Loucy (cell line): ENCODE measurements around the gene GJB3.

Source experiments
- H2AFZ ChIP-seq: fragments of 200-600 bp; sonication (generic); 2 replicates; pipeline ENCODE4 v1.6.0; 2016; ENCODE audit warnings: antibody characterized with exemption, mild to moderate bottlenecking, low read length, moderate library complexity
- H3F3A ChIP-seq: fragments of 200-600 bp; 2 replicates; pipeline ENCODE4 v1.6.0; 2016; ENCODE audit warnings: antibody characterized with exemption, low read depth, mild to moderate bottlenecking
- H3K27me3 ChIP-seq: fragments of 200-600 bp; sonication (generic); 2 replicates; pipeline ENCODE4 v1.6.1; 2014; ENCODE audit warnings: low read length, mild to moderate bottlenecking; ENCODE audit not compliant: insufficient read depth, poor library complexity, severe bottlenecking
- H3K36me3 ChIP-seq: fragments of 200-600 bp; sonication (generic); 2 replicates; pipeline ENCODE4 v1.6.1; 2016; ENCODE audit warnings: low read length; ENCODE audit not compliant: insufficient read depth
- H3K4me1 ChIP-seq: fragments of 200-600 bp; sonication (generic); 2 replicates; pipeline ENCODE4 v1.5.1; 2014; ENCODE audit warnings: low read length, mild to moderate bottlenecking; ENCODE audit not compliant: insufficient read depth, poor library complexity, severe bottlenecking
- H3K4me2 ChIP-seq: fragments of 200-600 bp; sonication (generic); 2 replicates; pipeline ENCODE4 v1.6.0; 2014; ENCODE audit warnings: antibody characterized with exemption, low read length, low read depth, mild to moderate bottlenecking; ENCODE audit not compliant: poor library complexity, severe bottlenecking
- H3K4me3 ChIP-seq: fragments of 200-600 bp; sonication (generic); 2 replicates; pipeline ENCODE4 v1.5.1; 2014; ENCODE audit warnings: low read length, mild to moderate bottlenecking, mixed read lengths; ENCODE audit not compliant: poor library complexity, severe bottlenecking
- H3K79me2 ChIP-seq: fragments of 200-600 bp; sonication (generic); 2 replicates; pipeline ENCODE4 v1.6.1; 2014; ENCODE audit warnings: low read length; ENCODE audit not compliant: insufficient read depth
- H3K9ac ChIP-seq: fragments of 200-600 bp; sonication (generic); 2 replicates; pipeline ENCODE4 v1.6.0; 2014; ENCODE audit warnings: mild to moderate bottlenecking, low read depth, low read length, moderate library complexity; ENCODE audit not compliant: poor library complexity, severe bottlenecking
- H3K9me2 ChIP-seq: fragments of 200-600 bp; sonication (generic); replicated peaks from 2 replicates; pipeline ENCODE4 v1.6.1; 2016; ENCODE audit warnings: low read depth, low read length, mixed read lengths
- H3K9me3 ChIP-seq: fragments of 200-600 bp; sonication (generic); 2 replicates; pipeline ENCODE4 v1.6.1; 2014; ENCODE audit warnings: mild to moderate bottlenecking, antibody characterized with exemption, low read length, low read depth; ENCODE audit not compliant: insufficient read depth
- H4K20me1 ChIP-seq: fragments of 200-600 bp; sonication (generic); 2 replicates; pipeline ENCODE4 v1.6.0; 2014; ENCODE audit warnings: antibody characterized with exemption, low read length, mild to moderate bottlenecking; ENCODE audit not compliant: insufficient read depth, poor library complexity, severe bottlenecking
- EZH2phosphoT487 ChIP-seq: fragments of 200-600 bp; IDR thresholded peaks from 2 replicates; pipeline ENCODE4 v1.6.1; 2018; ENCODE audit warnings: antibody characterized with exemption, mild to moderate bottlenecking, moderate library complexity, borderline replicate concordance
- TF ChIP-seq, protein P1 (sequence below): fragments of 200-600 bp; sonication (generic); conservative IDR thresholded peaks from 2 replicates; pipeline ENCODE4 v1.5.1; 2014; ENCODE audit warnings: mild to moderate bottlenecking, antibody characterized with exemption, low read length

GJB3 gene

DNA sequence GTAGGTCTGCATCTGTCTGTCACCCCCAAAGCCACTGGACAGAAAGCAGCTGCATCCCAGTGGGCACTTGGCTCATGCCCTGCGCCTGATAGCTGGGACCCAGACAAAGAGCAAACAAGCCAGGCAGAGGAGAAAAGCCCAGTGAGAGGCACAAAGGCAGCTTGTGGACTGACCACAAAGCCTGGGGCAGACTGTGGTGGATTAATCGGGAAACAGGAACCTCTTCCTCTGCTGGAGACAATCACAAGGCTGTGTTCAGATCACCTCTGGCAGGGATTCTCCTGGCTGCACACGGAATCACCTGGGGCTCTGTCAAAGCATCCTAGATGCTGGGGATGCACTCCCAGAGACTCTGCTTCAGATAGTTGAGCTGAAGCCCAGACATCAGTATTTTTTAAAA lies 41.4 kb upstream of the GJB3 start:
- no peaks in the 10 kb centered on the region for H3K27me3 ChIP-seq

GRCh38 chr1:34740161-34740868 lies 40.7 kb upstream of the GJB3 start:
- Histone ChIP-seq H3K9me3 (no peaks in the 10 kb centered on the region), H3F3A (no peaks in the 10 kb centered on the region), H4K20me1 (no peaks in the 10 kb centered on the region), H3K9me2 (no peaks in the 10 kb centered on the region), H3K36me3 (no peaks in the 10 kb centered on the region), H2AFZ (no peak overlapping the region), H3K79me2 (no peaks in the 10 kb centered on the region), H3K4me3 (no peak overlapping the region), H3K4me2 (no peak overlapping the region), H3K27me3 (no peaks in the 10 kb centered on the region), H3K4me1 (no peaks in the 10 kb centered on the region), H3K9ac (no peak overlapping the region)
- TF ChIP-seq EZH2phosphoT487: no peak
- TF ChIP-seq, protein P1, sequence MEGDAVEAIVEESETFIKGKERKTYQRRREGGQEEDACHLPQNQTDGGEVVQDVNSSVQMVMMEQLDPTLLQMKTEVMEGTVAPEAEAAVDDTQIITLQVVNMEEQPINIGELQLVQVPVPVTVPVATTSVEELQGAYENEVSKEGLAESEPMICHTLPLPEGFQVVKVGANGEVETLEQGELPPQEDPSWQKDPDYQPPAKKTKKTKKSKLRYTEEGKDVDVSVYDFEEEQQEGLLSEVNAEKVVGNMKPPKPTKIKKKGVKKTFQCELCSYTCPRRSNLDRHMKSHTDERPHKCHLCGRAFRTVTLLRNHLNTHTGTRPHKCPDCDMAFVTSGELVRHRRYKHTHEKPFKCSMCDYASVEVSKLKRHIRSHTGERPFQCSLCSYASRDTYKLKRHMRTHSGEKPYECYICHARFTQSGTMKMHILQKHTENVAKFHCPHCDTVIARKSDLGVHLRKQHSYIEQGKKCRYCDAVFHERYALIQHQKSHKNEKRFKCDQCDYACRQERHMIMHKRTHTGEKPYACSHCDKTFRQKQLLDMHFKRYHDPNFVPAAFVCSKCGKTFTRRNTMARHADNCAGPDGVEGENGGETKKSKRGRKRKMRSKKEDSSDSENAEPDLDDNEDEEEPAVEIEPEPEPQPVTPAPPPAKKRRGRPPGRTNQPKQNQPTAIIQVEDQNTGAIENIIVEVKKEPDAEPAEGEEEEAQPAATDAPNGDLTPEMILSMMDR: no peak

More for the DNA sequence above, 41.4 kb upstream of the GJB3 start:
- no peak overlapping the region for H3K9ac ChIP-seq
- no peaks in the 10 kb centered on the region for H3K9me2 ChIP-seq
- no peak overlapping the region for H3K4me3 ChIP-seq
- H3K4me2 ChIP-seq: no peak overlapping the region
- H2AFZ ChIP-seq: no peak overlapping the region; the same call in 1 of the 2 replicates
- no peaks in the 10 kb centered on the region for H3K9me3 ChIP-seq
- TF ChIP-seq, protein P1: no peak
- TF ChIP-seq EZH2phosphoT487: no peak
- H3K4me1 ChIP-seq: no peaks in the 10 kb centered on the region
- no peaks in the 10 kb centered on the region for H3K36me3 ChIP-seq
- no peaks in the 10 kb centered on the region for H4K20me1 ChIP-seq
- H3K79me2 ChIP-seq: no peaks in the 10 kb centered on the region
- no peaks in the 10 kb centered on the region for H3F3A ChIP-seq

DNA sequence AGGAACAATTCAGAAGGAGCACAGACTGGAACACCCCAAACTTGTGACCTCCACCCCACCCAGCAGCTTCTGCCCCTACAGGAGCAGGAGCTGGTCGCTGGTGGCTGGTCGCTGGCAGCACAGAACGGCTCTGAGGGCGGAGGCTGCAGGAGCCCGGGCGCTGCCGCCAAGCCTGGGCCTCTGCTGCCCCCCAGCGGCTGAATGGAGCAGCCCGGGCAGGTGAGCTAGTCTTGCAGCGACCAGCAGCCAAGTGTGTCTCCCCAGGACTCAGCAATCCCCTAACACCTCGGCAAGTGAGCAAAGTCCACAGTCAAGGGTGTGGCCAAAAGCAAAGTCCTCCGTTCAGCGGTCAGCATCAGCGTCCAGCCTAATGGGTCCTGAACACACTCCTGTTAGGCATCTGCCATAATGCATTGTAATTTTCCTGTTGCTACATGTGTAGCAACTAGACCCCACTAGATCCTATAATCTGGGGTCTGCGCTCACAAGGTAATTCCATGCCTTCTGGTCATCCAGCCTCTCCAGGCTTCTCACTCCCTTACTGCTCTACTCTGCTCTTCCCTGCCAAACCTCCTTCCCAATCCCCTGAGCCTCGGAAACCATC lies 38.2 kb upstream of the GJB3 start:
- H3K36me3 ChIP-seq: no peaks in the 10 kb centered on the region
- peak overlapping the region; percentile 50; the same call in 1 of the 2 replicates for H2AFZ ChIP-seq
- H3K9me3 ChIP-seq: no peaks in the 10 kb centered on the region
- H3K79me2 ChIP-seq: no peaks in the 10 kb centered on the region
- H4K20me1 ChIP-seq: no peaks in the 10 kb centered on the region
- TF ChIP-seq, protein P1: peak; percentile 90
- TF ChIP-seq EZH2phosphoT487: no peak
- H3K9me2 ChIP-seq: no peaks in the 10 kb centered on the region
- no peaks in the 10 kb centered on the region for H3K27me3 ChIP-seq
- H3K4me1 ChIP-seq: no peaks in the 10 kb centered on the region
- H3F3A ChIP-seq: no peaks in the 10 kb centered on the region
- no peak overlapping the region for H3K4me2 ChIP-seq
- no peak overlapping the region for H3K9ac ChIP-seq
- no peak overlapping the region for H3K4me3 ChIP-seq
